HG03439 (cell line): Measurements from ENCODE around the gene TBC1D32.

ENCODE experiments used
- ATAC-seq: cut with Tn5 transposase; IDR thresholded peaks from one replicate; pipeline ENCODE4 v1.9.1; 2021; ENCODE audit warnings: mild to moderate bottlenecking, moderate library complexity; ENCODE audit not compliant: unreplicated experiment

Gene TBC1D32

DNA sequence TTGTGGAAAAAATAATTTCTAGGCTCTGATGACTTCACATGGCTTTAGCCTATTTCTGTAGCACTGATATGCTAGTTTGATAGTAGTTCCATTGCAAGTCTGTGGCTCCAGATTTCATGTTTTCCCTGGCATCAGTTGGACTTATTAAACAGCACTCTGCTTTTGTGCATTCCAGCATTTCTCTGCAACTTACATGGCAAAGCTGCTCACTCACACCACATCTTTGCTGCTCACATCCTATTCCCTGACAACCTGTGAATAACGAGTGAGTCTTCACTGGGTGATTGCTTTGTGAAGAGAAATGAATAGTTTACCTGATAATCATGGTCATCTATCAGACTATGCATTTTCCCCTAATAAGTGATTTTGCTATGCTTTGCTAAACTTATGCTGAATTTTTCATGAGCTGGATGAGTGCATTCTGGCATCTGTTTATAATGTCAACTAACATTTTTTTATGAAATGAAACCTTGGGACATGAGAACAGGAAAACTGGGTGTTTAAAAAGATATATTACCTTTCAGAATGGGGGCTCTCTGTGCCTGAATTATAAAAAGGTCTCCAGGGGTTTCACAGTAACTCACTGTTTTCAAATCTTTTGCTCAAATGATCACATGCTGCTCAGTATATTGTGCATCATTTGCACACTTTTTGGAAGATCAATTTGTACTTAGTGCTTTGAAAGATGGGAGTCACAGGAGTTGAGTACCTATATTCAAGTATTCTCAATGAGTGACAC, 301.8 kb downstream of the TBC1D32 start:
- ATAC-seq, result no peak
